CD4-positive, alpha-beta T cell treated with Interleukin-6 for 4 hours (primary cell): Measurements from ENCODE around the gene SLC1A2.
"Not testable (repeated sequence)": the region's sequence is repeated elsewhere in the genome, so short reads cannot be mapped to it uniquely, and the experiment has no call there.

ENCODE experiments used
- DNase-seq: peaks from one replicate; pipeline ENCODE4 v3.0.0-alpha.2; 2020; ENCODE audit warnings: mixed read lengths

SLC1A2 gene

DNA sequence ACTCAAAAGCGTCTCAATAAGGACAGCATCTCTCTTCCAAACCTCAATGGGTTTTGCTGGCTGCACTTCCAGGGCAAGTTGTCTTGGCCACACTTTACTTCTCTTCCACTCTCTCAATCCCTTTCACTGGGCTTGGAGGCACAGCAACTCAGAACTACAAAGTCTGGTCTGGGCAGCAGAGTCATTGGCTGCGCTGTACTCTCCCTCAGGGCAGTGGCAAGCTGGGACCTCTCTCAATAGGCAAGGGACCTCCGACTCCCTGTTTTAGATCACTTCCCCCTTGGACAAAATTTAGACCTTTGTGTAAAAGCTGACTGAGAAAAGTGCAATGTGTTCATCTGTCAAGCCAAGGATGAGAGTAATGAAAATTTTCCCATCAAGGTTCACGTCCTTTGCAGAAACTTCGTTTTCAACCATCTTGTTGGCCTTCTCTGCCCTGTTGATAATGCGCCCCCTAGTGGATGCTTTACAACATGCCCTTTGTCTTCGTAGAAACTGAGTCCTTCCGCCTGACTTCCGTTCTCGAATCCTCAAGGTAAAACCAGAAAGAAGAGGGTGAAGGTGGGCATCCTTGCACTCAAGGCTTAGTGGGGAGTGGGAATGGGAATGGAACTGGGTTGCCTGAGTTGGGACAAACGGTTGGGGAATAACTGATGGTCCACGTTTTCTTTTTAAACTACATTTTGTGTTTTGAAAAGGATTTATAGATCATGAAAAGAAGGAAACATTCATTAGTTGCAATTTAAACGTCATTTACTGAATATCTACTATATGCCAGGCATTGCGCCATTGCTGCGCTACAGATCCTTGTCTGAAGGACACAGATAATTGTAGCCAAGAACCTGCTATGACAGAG, 181.3 kb downstream of the SLC1A2 start:
- DNase-seq, result peak; percentile 58

DNA sequence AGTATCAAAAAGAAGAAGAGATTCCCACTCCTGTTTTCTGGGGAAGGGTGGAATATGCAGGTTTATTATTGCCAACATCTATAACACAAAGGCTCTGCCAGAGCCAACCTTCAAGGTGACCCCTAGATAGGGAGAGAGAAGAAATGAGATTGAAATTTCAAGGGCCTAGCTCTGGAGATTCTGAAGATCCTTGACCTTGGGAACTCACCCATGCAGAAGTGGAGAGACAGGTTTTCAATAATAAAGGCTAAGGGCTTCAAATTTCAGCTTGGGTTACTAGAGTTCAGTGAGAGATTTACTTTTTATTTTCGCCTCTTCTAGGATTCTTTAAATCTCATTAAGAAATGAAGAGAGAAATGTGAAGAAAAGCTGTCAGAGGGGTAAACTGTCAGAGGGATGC, 182.0 kb downstream of the SLC1A2 start:
- no peak for DNase-seq

DNA sequence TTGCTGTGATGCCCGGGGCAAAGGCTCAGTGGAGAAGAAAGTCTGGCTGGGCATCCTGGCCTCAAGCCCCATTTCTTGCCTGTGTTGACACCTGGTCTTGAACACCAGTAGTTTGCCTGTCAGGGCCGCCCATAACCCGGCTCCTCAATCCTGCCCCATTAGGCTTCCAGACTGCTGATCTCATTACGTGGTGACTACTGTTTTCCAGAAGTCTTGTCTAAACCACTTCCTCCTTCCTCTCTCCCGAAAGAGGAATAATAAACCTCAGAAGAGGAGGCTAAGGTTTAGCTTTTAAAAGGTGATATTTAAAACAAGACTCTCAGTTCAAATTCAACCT, 182.7 kb downstream of the SLC1A2 start:
- DNase-seq, result peak; percentile 16

DNA sequence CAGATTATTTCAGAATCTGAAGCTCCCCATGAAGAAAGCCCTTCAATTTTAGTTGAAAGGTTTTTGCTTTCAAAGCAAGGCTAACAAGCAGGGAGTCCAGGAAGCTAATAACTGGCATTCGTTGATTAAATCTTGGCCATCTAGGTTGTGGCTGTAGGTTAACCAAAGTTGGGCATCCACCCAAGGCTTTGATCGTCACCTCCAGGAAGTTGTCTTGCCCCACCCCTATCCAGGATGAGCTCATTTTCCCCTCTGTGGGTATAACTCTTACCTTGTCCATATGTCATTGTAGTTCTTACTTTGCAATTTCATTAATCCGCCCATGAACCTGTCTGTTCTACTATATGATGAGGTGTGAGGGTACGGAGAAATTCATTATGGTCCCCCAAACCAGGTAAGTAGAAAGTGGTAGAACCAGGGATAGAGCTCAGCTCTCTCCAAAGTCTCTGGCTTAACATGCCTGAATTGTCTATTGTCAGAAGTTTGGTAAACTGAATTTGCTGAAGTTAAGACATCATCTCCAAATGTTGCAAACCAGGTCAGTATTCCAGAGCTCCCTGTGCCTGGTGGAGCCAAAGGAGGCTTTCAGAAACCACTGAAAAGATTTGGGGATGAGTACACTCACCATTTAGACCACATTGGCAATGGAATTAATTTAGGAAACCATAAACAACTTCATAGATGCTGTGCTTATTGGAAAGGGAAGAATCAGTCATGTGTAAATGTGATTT, 183.3 kb downstream of the SLC1A2 start:
- peak; percentile 84 for DNase-seq

DNA sequence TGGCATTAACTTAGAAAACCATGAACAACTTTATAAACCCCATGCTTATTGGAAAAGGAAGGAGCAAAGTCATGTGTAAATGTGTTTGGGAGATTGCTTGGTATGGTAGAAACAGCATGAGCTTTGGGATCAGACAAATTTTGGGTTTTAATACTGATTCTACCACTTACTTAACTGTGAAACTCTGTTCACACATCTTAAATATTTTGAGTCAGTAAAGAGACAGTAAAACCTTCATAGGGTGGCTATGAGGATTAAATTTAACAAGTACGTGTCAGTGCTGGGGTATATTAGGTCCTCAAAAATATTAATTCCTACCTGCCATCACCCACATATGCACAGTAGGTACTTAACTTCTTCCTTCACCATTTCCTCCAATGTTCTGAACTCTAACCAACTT, 183.9 kb downstream of the SLC1A2 start:
- no peak for DNase-seq

DNA sequence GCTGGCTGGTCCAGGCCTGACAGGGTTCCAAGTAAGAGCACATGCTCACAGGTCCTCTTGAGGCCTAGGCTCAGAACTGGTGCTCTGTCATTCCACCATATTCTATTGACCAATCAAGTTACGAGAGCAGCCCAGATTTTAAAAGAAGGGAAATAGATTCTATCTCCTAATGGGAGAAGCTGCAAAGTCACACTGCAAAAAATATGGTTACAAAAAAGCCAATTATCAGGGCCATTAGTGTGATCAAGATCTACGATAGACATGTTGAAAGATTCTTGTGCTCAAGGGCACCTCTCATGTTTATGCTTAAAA, 184.2 kb downstream of the SLC1A2 start:
- no peak for DNase-seq

DNA sequence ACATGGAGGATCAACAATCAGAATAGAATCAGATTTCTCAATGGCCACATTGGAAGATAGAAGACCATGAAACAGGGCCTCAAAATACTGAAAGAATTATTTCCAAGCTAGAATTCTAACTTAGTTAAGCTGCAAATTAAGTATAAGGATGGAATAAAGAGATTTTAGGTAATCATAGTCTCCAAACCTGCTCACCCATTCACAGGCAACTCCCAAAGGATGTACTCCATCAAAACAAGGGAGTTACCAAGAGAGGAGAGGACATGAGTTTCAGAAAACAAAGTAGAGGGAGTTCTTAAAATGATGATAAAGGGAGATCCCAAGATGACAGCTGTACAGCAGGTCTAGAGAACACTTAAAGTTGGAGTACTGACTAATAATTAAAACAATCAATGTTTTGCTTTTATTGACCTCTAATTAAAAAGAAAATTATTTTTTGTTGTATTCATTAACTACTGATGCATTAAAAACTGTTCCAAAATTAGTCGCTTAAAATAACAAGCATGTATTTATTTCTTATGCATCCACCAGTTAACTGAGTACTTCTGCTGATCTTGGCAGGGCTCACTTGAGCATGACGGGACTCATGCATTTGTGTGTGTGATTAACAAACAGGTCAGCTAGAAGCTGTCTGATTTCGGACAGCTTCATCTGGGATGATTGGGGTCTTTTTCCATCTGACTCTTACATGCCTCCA, 184.8 kb downstream of the SLC1A2 start:
- DNase-seq, result no peak

DNA sequence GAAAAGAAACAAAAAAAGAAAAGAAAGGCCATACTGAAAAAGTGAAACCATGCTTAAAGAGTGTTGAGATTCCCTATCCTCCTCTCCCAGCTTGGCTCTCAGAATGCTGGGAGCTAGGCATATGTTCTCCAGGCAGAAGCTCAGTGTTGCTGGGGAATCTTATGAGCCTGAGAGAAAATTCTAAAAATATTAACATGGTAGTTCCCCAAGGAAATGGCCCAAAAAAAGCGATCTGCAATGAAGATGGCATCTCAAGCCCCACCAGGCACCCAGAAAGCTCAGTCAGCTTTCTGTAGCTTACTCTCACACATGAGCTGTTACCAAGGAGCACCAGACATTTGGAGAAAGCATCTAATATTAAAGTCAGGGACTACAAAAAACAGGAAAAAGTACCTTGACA, 185.8 kb downstream of the SLC1A2 start:
- DNase-seq, result no peak

DNA sequence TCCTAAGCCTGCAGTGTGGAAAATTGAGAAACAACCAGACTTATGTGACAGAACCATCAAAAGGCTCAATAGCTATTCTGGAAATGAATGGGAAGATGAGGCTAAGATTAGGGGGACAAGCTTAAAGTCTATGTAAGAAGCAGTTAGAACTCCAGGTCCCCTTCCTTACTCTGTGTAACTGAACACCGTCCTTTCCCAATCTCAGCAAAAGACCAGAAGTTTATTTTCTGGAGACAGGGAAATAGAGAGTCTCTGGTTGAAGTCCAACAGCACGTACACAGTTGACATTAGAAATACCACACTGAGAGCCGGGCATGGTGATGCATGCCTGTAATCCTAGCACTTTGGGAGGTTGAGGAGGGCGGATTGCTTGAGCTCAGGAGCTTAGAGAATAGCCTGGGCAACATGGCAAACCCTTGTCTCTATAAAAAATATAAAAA, 186.4 kb downstream of the SLC1A2 start:
- DNase-seq, result no peak

DNA sequence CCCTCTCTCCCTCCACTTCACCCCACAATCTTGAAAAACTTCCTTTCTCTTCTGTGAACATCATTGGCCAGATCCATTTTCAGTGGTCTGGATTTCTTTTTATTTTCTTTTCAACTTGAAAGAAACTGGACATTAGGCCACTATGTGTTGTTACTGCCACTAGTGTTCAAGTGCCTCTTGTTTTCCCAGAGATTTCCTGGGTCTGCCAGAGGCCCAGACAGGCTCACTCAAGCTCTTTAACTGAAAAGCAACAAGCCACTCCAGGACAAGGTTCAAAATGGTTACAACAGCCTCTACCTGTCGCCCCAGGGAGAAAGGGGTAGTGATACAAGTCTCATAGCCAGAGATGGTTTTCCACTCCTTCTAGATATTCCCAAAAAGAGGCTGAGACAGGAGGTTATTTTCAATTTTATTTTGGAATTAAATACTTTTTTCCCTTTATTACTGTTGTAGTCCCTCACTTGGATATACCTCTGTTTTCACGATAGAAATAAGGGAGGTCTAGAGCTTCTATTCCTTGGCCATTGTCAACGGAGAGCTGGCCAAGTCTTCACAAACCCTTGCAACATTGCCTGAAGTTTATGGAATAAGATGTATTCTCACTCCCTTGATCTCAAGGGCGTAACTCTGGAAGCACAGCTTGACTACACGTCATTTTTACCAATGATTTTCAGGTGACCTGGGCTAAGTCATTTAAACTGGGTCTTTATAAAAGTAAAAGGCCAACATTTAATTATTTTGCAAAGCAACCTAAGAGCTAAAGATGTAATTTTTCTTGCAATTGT, 188.1 kb downstream of the SLC1A2 start:
- no peak for DNase-seq

DNA sequence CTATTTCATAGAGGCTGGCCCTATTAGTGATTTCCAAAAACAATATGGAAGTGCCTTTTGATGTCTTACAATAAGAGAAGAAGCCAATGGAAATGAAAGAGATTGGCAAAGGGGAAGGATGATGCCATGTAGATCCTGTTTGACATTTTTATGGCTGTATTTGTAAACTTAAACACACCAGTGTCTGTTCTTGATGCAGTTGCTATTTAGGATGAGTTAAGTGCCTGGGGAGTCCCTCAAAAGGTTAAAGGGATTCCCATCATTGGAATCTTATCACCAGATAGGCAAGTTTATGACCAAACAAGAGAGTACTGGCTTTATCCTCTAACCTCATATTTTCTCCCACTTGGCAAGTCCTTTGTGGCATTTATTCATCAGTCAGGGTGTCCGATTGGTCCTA, 189.0 kb downstream of the SLC1A2 start:
- no peak for DNase-seq

DNA sequence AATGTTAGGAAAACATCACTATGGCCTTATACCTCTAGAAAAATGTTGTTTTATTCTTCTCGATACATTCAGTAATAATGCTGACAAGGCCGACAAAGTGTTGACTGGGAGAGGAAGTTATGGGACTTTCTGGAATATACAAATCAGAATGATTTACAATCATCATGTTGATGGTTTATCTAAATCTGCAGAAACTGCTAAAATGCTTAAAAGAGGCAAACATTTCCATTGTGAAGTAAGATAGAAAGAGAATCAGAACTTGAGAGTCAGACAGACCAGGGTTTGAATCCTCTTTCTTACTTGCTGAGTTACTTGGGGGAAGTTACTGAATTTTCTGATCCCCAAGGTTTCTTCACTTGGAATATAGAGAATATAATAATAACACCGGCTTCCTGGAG, 191.0 kb downstream of the SLC1A2 start:
- no peak for DNase-seq

DNA sequence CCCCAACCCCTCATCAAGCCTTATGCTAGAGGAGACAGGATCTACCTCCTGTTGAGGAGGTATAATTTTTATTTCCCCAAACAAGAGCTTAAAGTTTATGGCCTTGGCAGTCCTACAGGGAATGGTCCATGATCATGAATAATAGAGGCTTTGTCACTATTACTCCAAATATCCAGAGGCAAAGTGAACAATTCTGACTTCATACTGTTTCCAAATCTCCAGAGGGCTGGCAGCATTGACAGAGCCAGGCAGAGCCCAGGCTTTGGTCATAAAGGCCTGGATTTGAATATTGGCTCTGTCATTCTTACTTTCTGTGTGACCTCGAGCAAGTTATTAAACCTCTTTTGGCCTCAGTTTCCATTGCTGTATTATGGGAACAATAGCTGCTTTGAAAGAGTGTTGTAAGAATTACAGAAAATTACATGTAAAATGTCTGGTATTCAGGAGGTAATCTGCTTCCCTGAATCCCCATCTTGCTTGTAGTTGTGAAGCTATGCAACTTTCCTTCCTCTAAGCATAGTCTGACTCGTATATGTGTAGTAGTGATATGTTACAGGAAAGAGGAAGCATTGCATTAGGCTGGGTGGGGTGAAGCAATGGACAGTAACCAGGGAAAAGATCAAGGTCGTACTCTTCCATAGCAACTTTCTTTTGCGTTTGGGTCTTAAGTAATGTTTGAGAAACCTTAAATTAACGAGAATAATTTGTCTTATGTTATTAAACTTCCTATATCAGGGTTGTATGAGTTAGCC, 191.6 kb downstream of the SLC1A2 start:
- DNase-seq, result no peak

DNA sequence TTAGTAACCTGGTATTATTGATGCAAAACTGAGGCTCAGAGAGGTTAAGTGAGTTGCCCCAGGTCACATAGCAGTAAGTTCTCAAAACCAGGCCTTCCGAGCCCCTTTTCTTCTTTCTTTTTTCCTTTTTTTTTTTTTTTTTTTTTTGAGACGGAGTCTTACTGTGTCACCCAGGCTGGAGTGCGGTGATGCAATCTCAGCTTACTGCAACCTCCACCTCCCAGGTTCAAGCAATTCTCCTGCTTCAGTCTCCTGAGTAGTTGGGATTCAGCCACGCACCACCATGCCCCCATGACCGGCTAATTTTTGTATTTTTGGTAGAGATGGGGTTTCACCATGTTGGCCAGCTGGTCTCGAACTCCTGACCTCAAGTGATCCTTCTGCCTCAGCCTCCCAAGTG, 192.6 kb downstream of the SLC1A2 start:
- not testable (repeated sequence) for DNase-seq

DNA sequence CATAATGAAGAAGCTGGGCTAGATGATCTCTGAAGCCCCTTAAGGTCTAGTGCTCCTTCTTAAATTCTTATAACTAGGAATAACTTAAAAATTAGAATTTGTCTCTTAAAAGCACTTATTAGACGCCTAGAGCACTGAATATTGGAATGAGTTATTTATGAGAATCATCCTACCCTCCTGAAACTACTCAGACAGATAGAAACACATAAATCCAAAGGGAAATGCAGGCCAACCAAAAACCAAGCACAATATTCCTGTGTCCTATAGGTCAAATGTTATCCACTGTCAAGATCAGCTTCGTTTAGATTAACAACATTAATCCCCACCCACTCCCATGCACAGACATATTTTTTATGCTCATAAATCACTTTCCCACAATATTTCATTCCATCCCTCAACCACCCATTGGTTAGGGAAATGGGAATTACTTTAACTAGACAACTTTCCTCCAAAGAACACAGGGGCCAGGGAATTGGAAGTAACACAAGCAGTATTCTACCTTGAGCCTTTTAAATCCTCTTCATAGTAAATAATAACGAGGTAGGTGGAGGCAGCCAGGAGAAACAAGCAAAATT, 193.3 kb downstream of the SLC1A2 start:
- DNase-seq, result no peak

DNA sequence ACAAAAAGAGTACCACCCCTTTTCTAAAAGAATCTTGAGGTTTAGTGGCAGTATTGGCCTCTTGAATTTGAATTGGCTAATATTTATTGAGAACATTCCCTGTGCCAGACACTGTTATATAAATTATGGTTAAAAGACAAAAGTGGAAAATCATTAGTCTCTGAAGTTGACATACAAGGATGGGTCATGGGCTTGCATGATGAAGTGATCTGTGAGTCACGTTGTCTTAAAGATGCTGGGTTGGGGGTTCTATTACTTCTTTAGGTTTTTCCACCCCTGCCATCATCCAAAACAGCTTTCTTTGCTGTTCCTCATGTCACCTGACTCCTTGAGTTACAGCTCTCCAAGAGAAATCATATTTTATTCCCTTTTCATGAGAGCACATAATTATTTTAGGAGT, 195.4 kb downstream of the SLC1A2 start:
- DNase-seq, result no peak

DNA sequence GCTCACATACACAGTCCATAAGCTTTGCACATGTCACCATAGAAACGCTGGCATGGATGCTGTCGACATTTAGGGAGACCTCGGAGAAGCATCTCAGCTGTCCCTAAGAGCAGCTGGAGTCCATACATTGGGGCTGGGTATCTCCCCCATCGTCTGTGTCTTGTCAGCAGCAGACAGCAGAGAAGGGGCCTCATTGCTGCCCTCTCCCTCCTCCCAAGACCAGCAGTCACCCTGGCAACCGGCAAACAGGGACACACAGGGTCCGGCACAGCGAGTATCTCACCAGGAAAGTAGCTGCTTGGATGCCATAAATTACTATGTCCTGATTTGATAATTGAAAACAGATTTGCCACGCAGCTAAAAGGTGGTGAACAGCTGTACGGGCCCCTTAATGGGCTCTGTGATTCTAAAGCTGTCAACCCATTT, 196.0 kb downstream of the SLC1A2 start:
- DNase-seq, result no peak

DNA sequence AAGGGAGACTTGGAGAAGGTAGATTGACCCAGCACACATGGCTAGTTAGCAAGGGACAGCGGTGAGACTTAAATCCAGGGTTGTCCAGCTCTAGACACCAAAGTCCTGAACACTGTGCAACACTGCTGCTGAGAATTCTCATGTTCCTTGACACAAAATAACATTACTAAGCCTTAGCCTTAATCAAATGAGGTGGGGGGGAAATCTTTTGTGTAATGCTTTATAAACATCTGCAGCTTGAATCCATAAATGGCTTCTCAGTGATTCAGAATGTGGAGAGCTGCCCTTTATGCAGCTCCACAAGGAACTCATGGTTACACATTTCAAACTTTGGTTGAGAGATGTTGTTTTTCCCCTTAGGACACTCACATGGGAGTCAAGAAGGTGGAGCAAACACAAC, 200.4 kb downstream of the SLC1A2 start:
- no peak for DNase-seq

DNA sequence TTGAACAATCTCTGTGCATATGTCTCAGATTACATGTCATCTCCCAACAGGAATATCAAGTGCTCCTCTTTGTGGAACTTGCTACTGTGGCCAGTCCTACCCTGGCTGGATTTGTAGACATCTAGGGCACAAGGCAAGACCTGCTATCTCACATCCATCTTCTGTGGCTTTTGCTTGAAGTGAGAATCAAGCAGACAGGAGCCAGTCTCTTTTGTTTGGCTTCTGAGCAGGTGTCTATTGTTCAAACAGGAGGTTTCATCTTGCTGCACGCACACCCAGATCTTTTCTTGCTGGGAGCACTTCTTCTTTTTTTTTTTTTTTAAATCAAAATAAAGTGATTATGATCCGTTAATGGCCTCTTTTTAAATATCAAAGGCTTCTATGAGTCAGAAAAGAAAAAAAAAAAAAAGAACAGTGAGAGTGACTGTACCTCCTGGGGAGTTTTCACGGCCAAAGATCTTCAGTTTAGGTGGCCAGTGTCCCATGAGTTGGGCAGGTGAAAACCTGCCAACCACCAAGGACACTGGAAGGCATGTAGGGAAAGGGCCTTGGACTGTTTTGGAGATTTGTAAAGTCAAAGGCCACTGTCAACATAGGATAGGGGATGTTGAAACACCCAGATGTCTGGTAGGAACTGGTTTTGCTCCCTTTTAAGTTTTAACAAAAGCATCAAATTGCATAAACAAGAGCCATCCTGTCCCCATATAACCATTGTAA, 202.2 kb downstream of the SLC1A2 start:
- peak; percentile 71 for DNase-seq

DNA sequence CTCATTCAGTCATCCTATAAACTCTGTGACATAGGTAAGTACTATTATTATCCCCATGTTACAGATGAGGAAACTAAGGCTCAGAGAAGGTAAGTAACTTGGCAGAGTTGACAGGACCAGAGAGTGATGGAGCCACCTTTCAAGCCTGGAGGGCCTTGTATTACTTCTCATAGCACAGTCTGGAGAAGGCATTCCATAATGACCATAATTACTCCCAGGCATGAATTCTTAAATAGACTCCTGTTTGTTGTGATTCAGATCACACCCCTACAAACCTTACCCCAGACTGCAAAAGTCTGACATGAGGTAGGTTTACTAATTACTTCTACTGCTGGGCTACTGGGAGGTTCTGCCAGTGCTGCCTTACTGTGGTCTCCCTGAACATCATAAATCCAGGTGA, 203.4 kb downstream of the SLC1A2 start:
- no peak for DNase-seq

DNA sequence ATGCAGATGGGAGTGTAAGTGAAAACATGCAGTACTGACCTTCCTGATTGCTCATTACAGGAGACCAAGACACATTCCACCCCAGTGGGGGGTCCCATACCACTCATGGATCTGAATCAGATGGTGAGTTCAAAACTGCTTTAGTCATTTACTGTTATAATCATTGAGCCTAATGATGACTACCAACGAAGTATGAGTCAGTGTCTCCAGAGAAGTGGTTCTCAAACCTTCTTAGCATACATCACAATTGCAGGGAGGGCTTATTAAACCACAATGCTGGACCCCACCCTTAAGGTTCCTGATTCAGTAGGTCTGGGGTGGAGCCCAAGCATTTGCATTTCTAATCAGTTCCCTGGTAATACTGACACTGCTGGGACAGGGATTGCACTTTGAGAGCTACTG, 204.6 kb downstream of the SLC1A2 start:
- peak; percentile 48 for DNase-seq
